Keratinocyte (primary cell): ENCODE data around the gene CHST8.

Source experiments
- CTCF ChIP-seq, 3 experiments: IDR thresholded peaks in 1 of 3; conservative IDR thresholded peaks in 1 of 3; optimal IDR thresholded peaks in 1 of 3; 2 replicates in 2 of 3; 3 replicates in 1 of 3; pipeline versions ENCODE3 to v1.5.1; 2011; ENCODE audit warnings: low read length in 3 of 3, mild to moderate bottlenecking in 3 of 3, moderate library complexity in 2 of 3, control low read depth in 1 of 3, inconsistent platforms in 1 of 3; ENCODE audit not compliant: insufficient read depth in 2 of 3; ENCODE audit errors: extremely low read depth in 1 of 3
- EZH2 ChIP-seq: IDR thresholded peaks from one replicate; pipeline ENCODE4 v1.6.1; 2012; ENCODE audit warnings: inconsistent platforms, mild to moderate bottlenecking, low read length, moderate library complexity

GRCh38 chr19:33688171-33688992 is 66.6 kb downstream of the CHST8 start:
- TF ChIP-seq CTCF (optimal IDR thresholded peaks at IDR 0.05 in 1 of 3, IDR thresholded peaks at IDR 0.05 in 1 of 3, conservative IDR thresholded peaks at IDR 0.05 in 1 of 3; ENCODE audit: extremely low read depth in 1 of 3, insufficient read depth in 2 of 3, low read length in 3 of 3), result no peak
- TF ChIP-seq EZH2, result no peak
